Neural progenitor cell (in vitro differentiated cells): ENCODE data around the gene TEAD1.

Experiments used
- EZH2phosphoT487 ChIP-seq: fragments of 200-600 bp; sonication (generic); IDR thresholded peaks from 2 replicates; pipeline ENCODE4 v1.6.1; 2017; ENCODE audit warnings: antibody characterized with exemption
- TF ChIP-seq, protein P1 (sequence below): fragments of 200-600 bp; sonication (generic); IDR thresholded peaks from 2 replicates; pipeline ENCODE4 v1.5.1; 2017; ENCODE audit warnings: antibody characterized with exemption, mild to moderate bottlenecking

- TF ChIP-seq, protein P1, sequence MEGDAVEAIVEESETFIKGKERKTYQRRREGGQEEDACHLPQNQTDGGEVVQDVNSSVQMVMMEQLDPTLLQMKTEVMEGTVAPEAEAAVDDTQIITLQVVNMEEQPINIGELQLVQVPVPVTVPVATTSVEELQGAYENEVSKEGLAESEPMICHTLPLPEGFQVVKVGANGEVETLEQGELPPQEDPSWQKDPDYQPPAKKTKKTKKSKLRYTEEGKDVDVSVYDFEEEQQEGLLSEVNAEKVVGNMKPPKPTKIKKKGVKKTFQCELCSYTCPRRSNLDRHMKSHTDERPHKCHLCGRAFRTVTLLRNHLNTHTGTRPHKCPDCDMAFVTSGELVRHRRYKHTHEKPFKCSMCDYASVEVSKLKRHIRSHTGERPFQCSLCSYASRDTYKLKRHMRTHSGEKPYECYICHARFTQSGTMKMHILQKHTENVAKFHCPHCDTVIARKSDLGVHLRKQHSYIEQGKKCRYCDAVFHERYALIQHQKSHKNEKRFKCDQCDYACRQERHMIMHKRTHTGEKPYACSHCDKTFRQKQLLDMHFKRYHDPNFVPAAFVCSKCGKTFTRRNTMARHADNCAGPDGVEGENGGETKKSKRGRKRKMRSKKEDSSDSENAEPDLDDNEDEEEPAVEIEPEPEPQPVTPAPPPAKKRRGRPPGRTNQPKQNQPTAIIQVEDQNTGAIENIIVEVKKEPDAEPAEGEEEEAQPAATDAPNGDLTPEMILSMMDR = no peak
- TF ChIP-seq EZH2phosphoT487 = no peak
These were observed 42.6 kb downstream of the TEAD1 start for GRCh38 chr11:12716816-12717215.
